ENCODE measurements around the gene BYSL. TPM values are rescaled to one million over a fixed set of nuclear protein-coding genes. Genes with fewer than 3 reads are reported as not detected.
A peak's percentile ranks its signal among the peaks of the same experiment; 100 is the strongest.

The BYSL gene
- total and polyA plus RNA-seq, 8 donors, result 12.6 to 24.9 (median 23.6) TPM

- H3K4me3 ChIP-seq, result peak within 1 kb of the TSS; percentile 56 to 57
- no peaks in the 10 kb centered on the region for H3K27me3 ChIP-seq
- H3K4me1 ChIP-seq, result peaks cover 4 to 19% of the 10 kb centered on the region in 2 donors
- peak within 1 kb of the TSS; percentile 45 to 81 for H3K27ac ChIP-seq
- H3K36me3 ChIP-seq, result no peaks in the 10 kb centered on the region
- peak; percentile 87 to 96 (median 92) for DNase-seq
- intact Hi-C loops (cut with DNase I), result no loop called here
- H3K9me3 ChIP-seq, result no peaks in the 10 kb centered on the region
- no peak for TF ChIP-seq CTCF (IDR thresholded peaks at IDR 0.05)
- ATAC-seq, result peak; percentile 99
Observed at GRCh38 chr6:41895300-41896233, 25.7 kb upstream of the BYSL start, which contains the start of gene USP49. USP49 (minus strand) TSS chr6:41895375; CDS start chr6:41806983, 88,392 bp downstream.

DNA sequence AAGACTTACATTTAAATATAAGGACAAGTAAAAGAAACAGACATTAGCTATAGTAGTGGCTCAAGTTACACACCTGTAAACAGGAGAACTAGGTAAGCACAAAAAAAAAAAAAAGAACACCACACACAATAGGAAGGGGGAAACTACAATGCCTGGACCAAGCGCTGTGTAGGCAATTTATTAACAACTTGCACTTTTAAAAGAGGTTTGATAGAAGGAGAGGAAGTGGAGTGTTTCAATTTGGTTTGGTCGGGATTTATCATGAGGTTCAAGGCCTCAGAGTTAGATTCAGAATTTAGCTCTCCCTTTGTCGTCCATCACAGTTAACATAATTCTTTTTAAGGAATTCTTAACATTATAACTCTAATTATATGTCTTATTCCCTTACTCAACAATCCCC lies 25.0 kb upstream of the BYSL start:
- no peak for TF ChIP-seq CTCF (IDR thresholded peaks at IDR 0.05)
- intact Hi-C loops (cut with DNase I), result no loop called here
- Histone ChIP-seq H3K36me3 (no peaks in the 10 kb centered on the region), H3K4me1 (peaks cover 4 to 22% of the 10 kb centered on the region in 2 donors), H3K9me3 (no peaks in the 10 kb centered on the region), H3K27ac (peak overlapping the region; percentile 45 to 81), H3K4me3 (peak overlapping the region; percentile 56 to 57), H3K27me3 (no peaks in the 10 kb centered on the region)
- ATAC-seq, result no peak
- DNase-seq, result no peak

- H3K4me3 ChIP-seq, result no peak overlapping the region
- H3K27ac ChIP-seq, result peak overlapping the region in 1 of 2 donors; percentile 18
- ATAC-seq (no peak), DNase-seq (no peak)
- intact Hi-C loops (cut with DNase I), result no loop called here
- peaks cover 0 to 23% of the 10 kb centered on the region in 2 donors for H3K36me3 ChIP-seq
- no peak for TF ChIP-seq CTCF (IDR thresholded peaks at IDR 0.05)
- no peaks in the 10 kb centered on the region for H3K9me3 ChIP-seq
- peaks cover 0 to 14% of the 10 kb centered on the region in 2 donors for H3K4me1 ChIP-seq
- no peaks in the 10 kb centered on the region for H3K27me3 ChIP-seq
Observed at GRCh38 chr6:41900861-41901260, 20.4 kb upstream of the BYSL start.

DNA sequence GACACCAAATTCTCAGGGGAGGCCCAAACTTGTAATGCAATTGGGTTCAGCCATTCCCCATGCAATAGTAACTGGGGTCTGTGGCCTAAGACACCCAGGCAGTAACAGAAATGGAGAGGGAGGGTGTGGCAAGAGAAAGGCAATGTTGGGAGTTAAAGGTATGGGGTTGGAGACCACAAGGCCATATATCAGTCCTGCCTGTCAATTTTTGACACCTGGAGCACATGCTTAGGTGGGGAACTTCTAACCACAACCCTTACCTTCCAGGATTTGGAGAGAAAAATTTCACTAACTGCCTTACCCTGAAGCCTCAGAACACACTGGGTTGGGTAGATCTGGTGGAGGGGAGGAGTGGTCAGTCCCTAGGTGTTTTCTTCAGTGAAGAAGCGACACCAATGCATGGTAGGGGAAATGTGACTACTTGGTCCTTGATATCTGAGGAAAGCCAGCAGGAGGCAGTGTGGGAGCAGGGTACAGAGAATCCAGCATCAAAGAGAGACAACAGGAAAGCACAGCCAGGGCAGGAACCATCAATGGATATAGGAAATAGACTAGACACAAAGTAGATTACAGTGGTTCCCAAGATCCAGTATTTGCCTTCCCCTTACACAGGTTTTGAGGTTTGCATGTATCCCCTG lies 19.3 kb upstream of the BYSL start:
- Histone ChIP-seq H3K4me3 (no peak overlapping the region), H3K9me3 (no peaks in the 10 kb centered on the region), H3K36me3 (peaks cover 0 to 34% of the 10 kb centered on the region in 2 donors), H3K4me1 (peaks cover 0 to 5% of the 10 kb centered on the region in 2 donors), H3K27ac (no peak overlapping the region), H3K27me3 (no peaks in the 10 kb centered on the region)
- intact Hi-C loops (cut with DNase I), result no loop called here
- no peak for TF ChIP-seq CTCF (IDR thresholded peaks at IDR 0.05)
- DNase-seq (no peak), ATAC-seq (peak; percentile 46)

DNA sequence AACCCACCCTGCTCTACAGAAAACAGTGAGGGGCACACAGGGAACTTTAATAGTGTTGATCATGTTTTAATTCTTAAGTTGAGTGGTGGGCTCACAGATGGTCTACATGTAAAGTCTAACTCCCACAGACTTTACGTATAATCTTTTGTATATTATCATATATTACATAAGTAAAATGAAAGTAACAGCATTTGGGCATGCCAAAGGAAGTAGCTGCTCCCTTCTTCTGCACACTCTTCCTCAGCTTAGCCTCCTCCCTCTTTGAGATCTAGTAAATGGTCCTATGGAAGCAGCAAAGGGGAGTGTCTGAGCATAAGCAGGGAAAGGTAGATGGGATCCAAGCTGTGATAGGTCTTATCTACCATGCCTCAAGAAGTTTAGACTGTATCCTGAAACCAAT lies 11.6 kb upstream of the BYSL start:
- Histone ChIP-seq H3K27me3 (no peaks in the 10 kb centered on the region), H3K9me3 (no peaks in the 10 kb centered on the region), H3K4me3 (no peak overlapping the region), H3K4me1 (peaks cover 0 to 11% of the 10 kb centered on the region in 2 donors), H3K36me3 (peaks cover 0 to 89% of the 10 kb centered on the region in 2 donors), H3K27ac (no peak overlapping the region)
- ATAC-seq, result no peak
- intact Hi-C loops (cut with DNase I), result no loop called here
- no peak for TF ChIP-seq CTCF (IDR thresholded peaks at IDR 0.05)
- DNase-seq, result no peak

Data from left lung (tissue), 10 donors.